Stimulated activated CD8-positive, alpha-beta memory T cell treated with anti-CD3 and anti-CD28 coated beads, Interleukin-4, amount 100 ng/mL, for 4 hours (primary cell): ENCODE data around the gene MEG3.
"Not testable (repeated sequence)": the region's sequence is repeated elsewhere in the genome, so short reads cannot be mapped to it uniquely, and the experiment has no call there.

ENCODE experiments used
- DNase-seq, 2 donors: peaks; one replicate each; pipeline ENCODE4 v3.0.0-alpha.2; 2020; ENCODE audit warnings: low read depth in 2 of 2, low spot score in 1 of 2

The MEG3 gene

GRCh38 chr14:100815478-100816285 is 10.2 kb upstream of the MEG3 start:
- DNase-seq: no peak

DNA sequence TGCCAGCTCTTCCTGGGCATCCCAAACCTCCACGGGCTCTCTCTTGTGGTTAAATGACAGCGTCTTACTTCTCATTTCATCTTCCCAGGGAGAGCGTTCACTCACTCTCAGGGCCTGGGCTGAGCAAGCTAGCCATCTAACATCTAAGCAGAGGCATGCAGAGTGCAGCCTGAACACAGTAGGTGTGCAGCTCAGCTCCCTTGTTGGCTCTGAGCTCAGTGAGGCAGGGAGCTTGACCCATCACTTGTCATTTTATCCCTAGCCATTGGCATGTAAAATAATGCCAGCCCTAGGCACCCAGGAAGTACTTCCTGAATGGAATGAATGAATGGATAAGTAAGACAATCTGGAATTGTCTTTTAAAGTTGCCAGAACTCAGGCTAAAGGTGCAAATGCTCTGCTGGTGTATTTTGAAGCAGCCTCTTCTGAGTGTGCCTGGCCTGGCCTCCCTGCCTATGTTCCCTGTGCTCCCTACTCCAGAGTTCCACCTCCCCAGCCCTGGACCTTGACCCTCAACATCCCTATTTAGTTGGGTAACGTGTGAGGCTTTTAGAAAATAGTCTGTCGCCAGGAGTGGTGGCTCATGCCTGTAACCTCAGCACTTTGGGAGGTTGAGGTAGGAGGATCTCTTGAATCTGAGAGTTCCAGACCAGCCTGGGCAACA is 9.5 kb upstream of the MEG3 start:
- no peak for DNase-seq

- DNase-seq: no peak
Measured at GRCh38 chr14:100816950-100817901, 8.7 kb upstream of the MEG3 start.

DNA sequence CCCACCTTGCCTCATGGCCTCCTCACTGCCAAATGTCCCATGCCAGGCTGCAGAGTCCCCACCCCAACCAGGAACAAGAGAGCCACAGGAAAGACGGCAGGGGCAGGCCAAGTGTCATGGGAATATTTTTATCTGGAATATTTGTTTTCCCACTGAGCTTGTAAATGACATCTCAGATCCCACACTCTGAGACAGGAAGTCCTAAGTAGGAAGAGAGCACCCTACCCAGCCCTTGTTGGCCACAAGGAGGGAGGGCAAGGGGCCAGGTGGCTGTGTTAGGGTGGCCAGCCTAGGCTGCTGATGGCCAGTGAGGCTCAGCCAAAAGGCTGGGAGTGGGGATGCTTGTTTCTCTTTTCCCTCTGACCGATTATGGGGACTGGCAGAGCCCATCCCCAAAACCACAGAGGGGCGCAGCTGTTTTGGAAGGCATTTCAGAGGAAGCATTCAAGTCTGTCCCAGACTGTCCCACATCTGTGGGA is 7.7 kb upstream of the MEG3 start:
- no peak for DNase-seq

- DNase-seq: not testable (repeated sequence)
Measured at GRCh38 chr14:100818923-100819322, 7.0 kb upstream of the MEG3 start.

- no peak for DNase-seq
Measured at GRCh38 chr14:100819453-100819828, 6.5 kb upstream of the MEG3 start.

- no peak for DNase-seq
Measured at GRCh38 chr14:100819829-100820475, 6.0 kb upstream of the MEG3 start.

DNA sequence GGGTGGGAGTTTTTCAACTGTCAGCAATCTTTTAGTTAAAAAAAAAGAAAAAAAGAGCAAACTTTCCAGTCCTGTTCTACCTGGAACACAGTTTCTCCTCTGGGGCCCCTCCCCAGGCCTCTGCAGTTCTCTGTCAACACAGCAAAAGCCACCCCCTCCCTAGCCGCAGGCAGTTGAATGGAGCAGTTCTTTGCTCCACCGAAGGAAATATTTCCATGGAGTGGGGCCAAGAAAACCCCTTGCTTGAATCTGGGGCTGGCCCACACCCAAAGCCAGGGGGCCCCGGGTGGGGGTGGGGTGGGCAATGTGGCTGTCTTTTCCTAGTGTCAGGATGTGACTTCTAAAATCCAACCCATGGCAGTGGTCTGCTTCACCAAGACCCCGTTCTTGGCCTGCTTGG is 5.0 kb upstream of the MEG3 start:
- DNase-seq: no peak

DNA sequence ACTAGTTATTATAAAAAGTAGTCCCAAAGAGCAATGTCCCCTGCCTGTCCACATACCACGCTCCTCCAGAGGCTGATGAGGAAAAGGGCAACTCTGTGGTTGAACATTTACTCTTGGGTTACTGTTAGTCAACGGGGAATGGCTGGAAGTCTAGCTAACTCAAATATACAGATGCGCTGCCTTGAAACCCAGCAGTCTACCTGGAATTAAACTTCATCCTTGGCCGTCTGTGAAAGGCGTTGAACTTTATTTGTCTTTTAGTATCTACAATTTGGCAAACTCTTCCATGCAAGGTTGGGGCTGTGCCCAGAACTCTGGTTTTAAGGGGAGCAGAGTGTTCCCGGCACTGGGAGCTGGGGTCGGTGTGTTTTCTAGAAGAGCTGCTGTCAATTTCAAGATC is 3.9 kb upstream of the MEG3 start:
- DNase-seq: no peak

DNA sequence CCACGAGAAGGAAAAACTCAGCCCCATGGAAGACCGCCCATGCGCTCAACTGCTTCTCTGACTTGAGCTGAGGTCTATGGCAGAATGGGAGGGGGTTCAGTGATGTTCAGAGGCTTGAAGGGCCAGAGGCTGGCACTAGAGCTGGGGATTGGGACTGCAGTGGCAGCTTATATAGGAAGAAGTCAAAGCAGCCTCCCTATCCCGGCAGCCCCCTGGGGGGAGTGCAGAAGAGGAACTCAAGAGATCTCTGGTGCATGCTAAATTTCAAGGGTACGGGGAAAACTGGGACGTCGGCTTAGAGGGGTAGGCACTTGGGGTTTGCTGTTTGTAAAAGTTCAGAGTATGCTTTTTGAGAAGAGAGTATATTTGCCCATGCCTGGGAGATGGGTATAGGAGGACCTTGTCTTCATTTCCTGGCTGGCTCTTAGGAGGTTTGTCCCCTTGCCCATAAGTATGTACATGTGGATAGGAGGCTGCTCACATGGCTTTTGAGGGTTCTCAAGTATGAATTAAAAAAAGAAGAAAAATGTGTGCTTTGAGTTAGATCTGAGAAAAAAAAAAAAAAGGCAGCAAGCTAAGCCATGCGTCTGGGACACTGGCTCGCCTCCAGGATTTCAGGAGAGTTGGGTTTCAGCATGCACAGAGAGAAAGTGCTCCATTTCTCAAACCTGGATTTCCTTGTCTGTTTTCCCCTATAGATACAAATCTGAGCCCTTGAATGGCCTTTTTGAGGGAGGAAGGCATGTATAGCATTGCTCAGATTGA is 3.2 kb upstream of the MEG3 start:
- DNase-seq: no peak

DNA sequence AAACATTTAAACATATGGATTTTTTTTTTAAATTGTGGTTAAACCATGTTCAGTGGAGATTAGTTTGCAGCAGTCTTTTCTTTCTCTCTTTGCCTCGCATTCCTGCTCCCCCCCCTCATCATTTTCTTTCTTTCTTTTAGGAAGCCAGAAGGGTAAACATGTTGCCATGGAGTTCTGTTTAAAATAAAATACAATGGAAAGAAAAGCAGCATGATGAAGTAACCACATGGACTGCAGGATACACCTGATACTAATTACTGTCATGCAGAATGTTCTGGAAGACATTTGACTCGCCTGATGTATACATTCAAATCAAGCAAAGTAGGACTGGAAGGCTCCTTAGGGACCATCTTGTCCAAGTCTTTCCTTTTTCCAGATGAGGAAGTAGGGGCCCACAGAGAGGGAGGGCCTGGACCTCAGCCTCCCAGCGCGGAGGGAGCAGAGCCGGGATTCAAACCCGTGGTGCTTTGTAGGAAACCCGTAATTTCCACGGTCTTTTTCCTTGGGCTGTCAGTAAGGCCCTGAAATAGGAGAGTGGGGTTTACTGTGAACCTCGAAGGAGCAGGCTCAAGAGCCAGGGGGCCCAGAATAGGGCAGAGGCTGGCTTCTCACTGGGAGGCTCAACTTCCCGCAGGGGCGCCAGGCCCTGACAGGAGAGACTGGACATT is 2.4 kb upstream of the MEG3 start:
- DNase-seq: no peak

- no peak for DNase-seq
Measured at GRCh38 chr14:100824091-100824551, 1.8 kb upstream of the MEG3 start.

- no peak for DNase-seq
Measured at GRCh38 chr14:100824901-100825712, 811 bp upstream of the MEG3 start.

GRCh38 chr14:100826391-100827100 is 628 bp downstream of the MEG3 start:
- no peak for DNase-seq

GRCh38 chr14:100827101-100828021 is 1.4 kb downstream of the MEG3 start:
- no peak for DNase-seq

GRCh38 chr14:100828031-100828769 is 2.3 kb downstream of the MEG3 start:
- DNase-seq: no peak
